Neuronal stem cell (in vitro differentiated cells): ENCODE measurements around the gene EYA3.

ENCODE experiments used
- DNase-seq: peaks from one replicate; pipeline ENCODE4 v3.0.0-alpha.2; 2013; ENCODE audit warnings: low spot score
- H2AFZ ChIP-seq: one replicate; pipeline ENCODE4 v1.6.1; 2013; ENCODE audit warnings: mild to moderate bottlenecking, low read length, inconsistent platforms
- H2AK5ac ChIP-seq: 2 replicates; pipeline ENCODE4 v1.6.1; 2013; ENCODE audit warnings: low read depth, mild to moderate bottlenecking, inconsistent platforms, low read length, moderate library complexity, mixed read lengths
- H2BK120ac ChIP-seq: 2 replicates; pipeline ENCODE4 v1.6.1; 2013; ENCODE audit warnings: low read depth, mild to moderate bottlenecking, inconsistent platforms, low read length, moderate library complexity, mixed read lengths
- H2BK12ac ChIP-seq: one replicate; pipeline ENCODE4 v1.6.1; 2013; ENCODE audit warnings: low read length, inconsistent platforms
- H2BK15ac ChIP-seq: 2 replicates; pipeline ENCODE4 v1.6.1; 2013; ENCODE audit warnings: mild to moderate bottlenecking, low read length, inconsistent platforms, mixed read lengths
- H2BK5ac ChIP-seq: one replicate; pipeline ENCODE4 v1.6.1; 2013; ENCODE audit warnings: inconsistent platforms, mild to moderate bottlenecking, low read length, moderate library complexity
- H3K14ac ChIP-seq: one replicate; pipeline ENCODE4 v1.6.1; 2013; ENCODE audit warnings: low read length, inconsistent platforms
- H3K18ac ChIP-seq: 2 replicates; pipeline ENCODE4 v1.6.1; 2013; ENCODE audit warnings: low read length, inconsistent platforms
- H3K23ac ChIP-seq: 2 replicates; pipeline ENCODE4 v1.6.1; 2013; ENCODE audit warnings: low read depth, mild to moderate bottlenecking, mixed read lengths, low read length, inconsistent platforms; ENCODE audit not compliant: poor library complexity
- H3K27ac ChIP-seq: replicated peaks from 3 replicates; pipeline ENCODE4 v1.5.1; 2013; ENCODE audit warnings: low read length, inconsistent platforms
- H3K27me3 ChIP-seq, 3 experiments: 2 replicates each; pipeline ENCODE4 v1.6.1; 2013; ENCODE audit warnings: low read length in 3 of 3, mild to moderate bottlenecking in 2 of 3, inconsistent platforms in 1 of 3, low read depth in 1 of 3, mixed read lengths in 1 of 3, moderate library complexity in 1 of 3; ENCODE audit not compliant: control insufficient read depth in 3 of 3, insufficient read depth in 3 of 3
- H3K36me3 ChIP-seq, 2 donors: replicated peaks in 1 of 2; 2 replicates each; pipeline ENCODE4 v1.6.1; 2013; ENCODE audit warnings: low read length in 2 of 2; ENCODE audit not compliant: control insufficient read depth in 2 of 2, insufficient read depth in 2 of 2
- H3K4ac ChIP-seq: 2 replicates; pipeline ENCODE4 v1.6.1; 2013; ENCODE audit warnings: inconsistent platforms, mild to moderate bottlenecking, low read length, moderate library complexity
- H3K4me1 ChIP-seq, 2 donors: 1 replicate in 1 of 2; 2 replicates in 1 of 2; pipeline ENCODE4 v1.6.1; 2013; ENCODE audit warnings: low read length in 2 of 2, low read depth in 1 of 2; ENCODE audit not compliant: control insufficient read depth in 2 of 2, insufficient read depth in 1 of 2
- H3K4me2 ChIP-seq: one replicate; pipeline ENCODE4 v1.6.1; 2013; ENCODE audit warnings: mild to moderate bottlenecking, low read length, inconsistent platforms; ENCODE audit not compliant: insufficient read depth, poor library complexity, severe bottlenecking
- H3K4me3 ChIP-seq, 2 donors: 2 replicates each; pipeline ENCODE4 v1.5.1; 2013; ENCODE audit warnings: low read length in 2 of 2, mild to moderate bottlenecking in 2 of 2, inconsistent platforms in 1 of 2, moderate library complexity in 1 of 2
- H3K79me1 ChIP-seq: one replicate; pipeline ENCODE4 v1.6.1; 2013; ENCODE audit warnings: low read depth, mild to moderate bottlenecking, inconsistent platforms, low read length, moderate library complexity
- H3K9ac ChIP-seq: one replicate; pipeline ENCODE4 v1.6.1; 2013; ENCODE audit warnings: mild to moderate bottlenecking, low read depth, low read length, inconsistent platforms; ENCODE audit not compliant: poor library complexity
- H3K9me3 ChIP-seq, 2 donors: replicated peaks in 1 of 2; 2 replicates each; pipeline versions ENCODE3 to v1.6.1; 2013; ENCODE audit warnings: low read length in 2 of 2, mild to moderate bottlenecking in 2 of 2, inconsistent platforms in 1 of 2, low read depth in 1 of 2, mixed read lengths in 1 of 2, moderate library complexity in 1 of 2; ENCODE audit not compliant: control insufficient read depth in 2 of 2, insufficient read depth in 1 of 2
- H4K8ac ChIP-seq: one replicate; pipeline ENCODE4 v1.6.1; 2013; ENCODE audit warnings: low read depth, mild to moderate bottlenecking, inconsistent platforms, low read length, moderate library complexity
- H4K91ac ChIP-seq: one replicate; pipeline ENCODE4 v1.6.1; 2013; ENCODE audit warnings: low read length, low read depth, mild to moderate bottlenecking, inconsistent platforms; ENCODE audit not compliant: poor library complexity
- WGBS, 2 donors: extraction: QIAGEN DNeasy Blood & Tissue Kit; methylation state at CpG; one replicate each; pipeline ENCODE4 v1.1.7; 2013; ENCODE audit warnings: missing lambda C conversion rate in 2 of 2, mixed read lengths in 1 of 2; ENCODE audit not compliant: insufficient read length in 2 of 2, insufficient replicate concordance in 1 of 2; ENCODE audit errors: extremely low coverage in 2 of 2; 5-methylcytosine and 5-hydroxymethylcytosine counted together

The EYA3 gene

GRCh38 chr1:28067523-28068090 lies 20.8 kb downstream of the EYA3 start:
- Histone ChIP-seq H3K9me3 (no peaks in the 10 kb centered on the region), H3K27me3 (no peaks in the 10 kb centered on the region), H3K27ac (no peak overlapping the region), H4K8ac (no peak overlapping the region), H3K4ac (no peak overlapping the region), H3K4me2 (no peak overlapping the region), H3K18ac (no peak overlapping the region), H3K4me1 (no peaks in the 10 kb centered on the region), H4K91ac (no peak overlapping the region), H3K36me3 (peaks cover 0 to 2% of the 10 kb centered on the region in 2 donors), H3K9ac (no peak overlapping the region), H3K23ac (no peak overlapping the region), H3K14ac (no peak overlapping the region), H2BK5ac (no peak overlapping the region), H2BK15ac (no peak overlapping the region), H3K79me1 (peaks cover 1% of the 10 kb centered on the region), H2BK120ac (no peak overlapping the region), H2BK12ac (no peak overlapping the region), H2AFZ (no peak overlapping the region), H3K4me3 (no peak overlapping the region), H2AK5ac (no peak overlapping the region)
- DNase-seq = no peak
- WGBS, 2 donors = no CpG with 5 or more reads among the region's 2 CpGs

GRCh38 chr1:28066393-28067154 lies 21.8 kb downstream of the EYA3 start:
- no peaks in the 10 kb centered on the region for H3K9me3 ChIP-seq
- H4K8ac ChIP-seq = no peak overlapping the region
- H3K9ac ChIP-seq = no peak overlapping the region
- H2BK120ac ChIP-seq = no peak overlapping the region
- H3K27ac ChIP-seq = no peak overlapping the region
- no peak overlapping the region for H3K4ac ChIP-seq
- no peaks in the 10 kb centered on the region for H3K4me1 ChIP-seq
- no peak overlapping the region for H3K4me3 ChIP-seq
- no peak overlapping the region for H3K4me2 ChIP-seq
- no peak overlapping the region for H3K18ac ChIP-seq
- H2AFZ ChIP-seq = no peak overlapping the region
- no peaks in the 10 kb centered on the region for H3K27me3 ChIP-seq
- no peak overlapping the region for H4K91ac ChIP-seq
- H3K36me3 ChIP-seq = peaks cover 0 to 2% of the 10 kb centered on the region in 2 donors
- H3K14ac ChIP-seq = no peak overlapping the region
- H2BK12ac ChIP-seq = no peak overlapping the region
- H3K23ac ChIP-seq = no peak overlapping the region
- H2BK5ac ChIP-seq = no peak overlapping the region
- H2AK5ac ChIP-seq = no peak overlapping the region
- DNase-seq = no peak
- no CpG with 5 or more reads among the region's 3 CpGs for WGBS, 2 donors
- no peak overlapping the region for H2BK15ac ChIP-seq
- peaks cover 1% of the 10 kb centered on the region for H3K79me1 ChIP-seq

- peaks cover 1% of the 10 kb centered on the region for H3K79me1 ChIP-seq
- H4K91ac ChIP-seq = no peak overlapping the region
- no peak overlapping the region for H2BK15ac ChIP-seq
- H3K27me3 ChIP-seq = no peaks in the 10 kb centered on the region
- DNase-seq = no peak
- H3K36me3 ChIP-seq = peaks cover 0 to 2% of the 10 kb centered on the region in 2 donors
- H2BK12ac ChIP-seq = no peak overlapping the region
- no peaks in the 10 kb centered on the region for H3K4me1 ChIP-seq
- H2AK5ac ChIP-seq = no peak overlapping the region
- H3K14ac ChIP-seq = no peak overlapping the region
- H2BK120ac ChIP-seq = no peak overlapping the region
- H2AFZ ChIP-seq = no peak overlapping the region
- H3K23ac ChIP-seq = no peak overlapping the region
- H3K27ac ChIP-seq = no peak overlapping the region
- WGBS, 2 donors = no CpG with 5 or more reads among the region's 5 CpGs
- no peak overlapping the region for H2BK5ac ChIP-seq
- H3K4ac ChIP-seq = no peak overlapping the region
- H3K18ac ChIP-seq = no peak overlapping the region
- no peaks in the 10 kb centered on the region for H3K9me3 ChIP-seq
- no peak overlapping the region for H3K9ac ChIP-seq
- H3K4me2 ChIP-seq = no peak overlapping the region
- no peak overlapping the region for H4K8ac ChIP-seq
- H3K4me3 ChIP-seq = no peak overlapping the region
These were observed 24.3 kb downstream of the EYA3 start for GRCh38 chr1:28064064-28064463.

GRCh38 chr1:28062806-28063205 lies 25.6 kb downstream of the EYA3 start:
- H2BK120ac ChIP-seq = no peak overlapping the region
- WGBS, 2 donors = no CpG with 5 or more reads among the region's 7 CpGs
- H2BK5ac ChIP-seq = no peak overlapping the region
- H3K14ac ChIP-seq = no peak overlapping the region
- H2BK15ac ChIP-seq = no peak overlapping the region
- no peak overlapping the region for H3K27ac ChIP-seq
- no peak overlapping the region for H3K23ac ChIP-seq
- H2BK12ac ChIP-seq = no peak overlapping the region
- H3K36me3 ChIP-seq = peaks cover 0 to 2% of the 10 kb centered on the region in 2 donors
- H3K4me3 ChIP-seq = no peak overlapping the region
- H3K4me2 ChIP-seq = no peak overlapping the region
- DNase-seq = no peak
- H4K8ac ChIP-seq = no peak overlapping the region
- no peaks in the 10 kb centered on the region for H3K4me1 ChIP-seq
- no peak overlapping the region for H4K91ac ChIP-seq
- H2AK5ac ChIP-seq = no peak overlapping the region
- no peaks in the 10 kb centered on the region for H3K27me3 ChIP-seq
- no peak overlapping the region for H3K4ac ChIP-seq
- H3K18ac ChIP-seq = no peak overlapping the region
- no peak overlapping the region for H2AFZ ChIP-seq
- H3K9ac ChIP-seq = no peak overlapping the region
- no peaks in the 10 kb centered on the region for H3K9me3 ChIP-seq
- H3K79me1 ChIP-seq = peaks cover 1% of the 10 kb centered on the region
